ENCODE measurements around the gene GNAI3. TPM values are rescaled to one million over a fixed set of nuclear protein-coding genes. Genes with fewer than 3 reads are reported as not detected.

The GNAI3 gene
- total RNA-seq, 6 donors from 2014 or later, result 2.2 to 9.0 (median 6.0) TPM

DNA sequence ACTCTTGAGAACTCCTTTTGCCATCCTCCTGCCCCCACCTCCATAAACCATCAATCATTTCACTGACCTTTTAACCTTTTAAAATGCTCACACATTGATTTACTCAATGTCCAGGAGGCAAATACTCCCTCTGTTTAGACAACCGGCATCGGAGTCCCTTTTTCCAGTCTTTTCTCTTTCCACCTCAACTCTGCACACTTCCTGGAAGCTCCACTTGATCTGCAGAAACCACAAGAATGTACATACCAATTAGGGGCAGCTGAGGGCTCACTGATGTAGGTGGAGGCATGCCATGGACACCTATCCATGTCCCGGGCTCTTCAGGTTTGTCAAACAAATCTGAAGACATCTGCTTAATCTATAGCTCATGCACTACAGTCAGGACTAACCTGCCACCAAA is 33.6 kb upstream of the GNAI3 start:
- Histone ChIP-seq H3K27ac (no peak overlapping the region), H3K4me3 (no peak overlapping the region), H3K4me1 (peaks cover 6 to 10% (median 9%) of the 10 kb centered on the region in 4 donors), H3K36me3 (no peaks in the 10 kb centered on the region), H3K27me3 (no peaks in the 10 kb centered on the region), H3K9me3 (no peaks in the 10 kb centered on the region)
- DNase-seq, result no peak
- WGBS, 2 donors, result 55 to 58% methylated on average over 3 of the region's 3 CpGs
- no peak for TF ChIP-seq EP300 (IDR thresholded peaks at IDR 0.05)
- TF ChIP-seq POLR2A (IDR thresholded peaks at IDR 0.05), result no peak
- TF ChIP-seq POLR2AphosphoS5 (IDR thresholded peaks at IDR 0.05), result no peak
- TF ChIP-seq, protein P1, sequence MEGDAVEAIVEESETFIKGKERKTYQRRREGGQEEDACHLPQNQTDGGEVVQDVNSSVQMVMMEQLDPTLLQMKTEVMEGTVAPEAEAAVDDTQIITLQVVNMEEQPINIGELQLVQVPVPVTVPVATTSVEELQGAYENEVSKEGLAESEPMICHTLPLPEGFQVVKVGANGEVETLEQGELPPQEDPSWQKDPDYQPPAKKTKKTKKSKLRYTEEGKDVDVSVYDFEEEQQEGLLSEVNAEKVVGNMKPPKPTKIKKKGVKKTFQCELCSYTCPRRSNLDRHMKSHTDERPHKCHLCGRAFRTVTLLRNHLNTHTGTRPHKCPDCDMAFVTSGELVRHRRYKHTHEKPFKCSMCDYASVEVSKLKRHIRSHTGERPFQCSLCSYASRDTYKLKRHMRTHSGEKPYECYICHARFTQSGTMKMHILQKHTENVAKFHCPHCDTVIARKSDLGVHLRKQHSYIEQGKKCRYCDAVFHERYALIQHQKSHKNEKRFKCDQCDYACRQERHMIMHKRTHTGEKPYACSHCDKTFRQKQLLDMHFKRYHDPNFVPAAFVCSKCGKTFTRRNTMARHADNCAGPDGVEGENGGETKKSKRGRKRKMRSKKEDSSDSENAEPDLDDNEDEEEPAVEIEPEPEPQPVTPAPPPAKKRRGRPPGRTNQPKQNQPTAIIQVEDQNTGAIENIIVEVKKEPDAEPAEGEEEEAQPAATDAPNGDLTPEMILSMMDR (IDR thresholded peaks at IDR 0.05), result no peak
- ATAC-seq (ENCODE audit: low FRiP score in 2 of 2), result no peak

DNA sequence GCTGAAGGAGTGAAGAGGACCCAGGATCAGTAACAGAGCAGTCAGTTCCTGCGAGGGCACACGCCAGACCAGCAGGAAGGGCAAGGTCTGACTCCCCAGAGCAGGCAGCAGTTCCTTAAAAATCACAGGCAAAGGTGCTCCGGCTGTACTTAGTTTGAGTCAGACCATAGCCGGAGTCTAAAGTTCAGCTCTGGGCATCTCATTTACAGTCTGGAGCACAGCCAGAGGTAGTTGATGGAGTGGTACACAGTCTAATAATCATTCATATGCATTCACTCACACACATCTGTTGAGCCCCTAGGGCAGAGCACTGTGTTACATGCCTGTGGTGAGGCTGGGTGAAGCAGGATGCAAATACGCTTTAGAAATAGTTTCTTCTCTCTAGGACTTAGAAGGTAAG is 31.5 kb upstream of the GNAI3 start:
- ATAC-seq (ENCODE audit: low FRiP score in 2 of 2), result no peak
- no peak overlapping the region for H3K27ac ChIP-seq
- no peaks in the 10 kb centered on the region for H3K4me1 ChIP-seq
- no peaks in the 10 kb centered on the region for H3K9me3 ChIP-seq
- no peaks in the 10 kb centered on the region for H3K36me3 ChIP-seq
- H3K4me3 ChIP-seq, result no peak overlapping the region
- no peak for DNase-seq
- TF ChIP-seq, protein P1 (IDR thresholded peaks at IDR 0.05), result no peak
- TF ChIP-seq POLR2A (IDR thresholded peaks at IDR 0.05) (no peak), POLR2AphosphoS5 (IDR thresholded peaks at IDR 0.05) (no peak), EP300 (IDR thresholded peaks at IDR 0.05) (no peak)
- H3K27me3 ChIP-seq, result no peaks in the 10 kb centered on the region
- WGBS, 2 donors, result 83 to 87% methylated on average over 5 of the region's 5 CpGs

DNA sequence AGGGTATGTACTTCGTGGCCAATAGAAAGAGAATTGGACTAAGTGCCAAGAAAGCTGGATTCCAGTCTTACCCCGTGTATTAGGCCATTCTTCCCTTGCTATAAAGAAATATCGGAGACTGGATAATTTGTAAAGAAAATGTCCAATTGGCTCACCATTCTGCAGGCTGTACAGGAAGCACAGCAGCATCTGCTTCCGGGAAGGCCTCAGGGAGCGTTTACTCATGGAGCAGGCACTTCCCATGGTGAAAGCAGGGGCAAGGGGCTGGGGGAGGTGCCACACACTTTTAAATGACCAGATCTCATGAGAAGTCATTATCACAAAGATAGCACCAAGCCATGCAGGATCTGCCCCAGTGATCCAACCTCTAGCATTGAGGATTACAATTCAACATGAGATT is 31.1 kb upstream of the GNAI3 start:
- Histone ChIP-seq H3K4me1 (no peaks in the 10 kb centered on the region), H3K9me3 (no peaks in the 10 kb centered on the region), H3K4me3 (no peak overlapping the region), H3K27me3 (no peaks in the 10 kb centered on the region), H3K36me3 (no peaks in the 10 kb centered on the region), H3K27ac (no peak overlapping the region)
- TF ChIP-seq POLR2A (IDR thresholded peaks at IDR 0.05) (no peak), POLR2AphosphoS5 (IDR thresholded peaks at IDR 0.05) (no peak), EP300 (IDR thresholded peaks at IDR 0.05) (no peak)
- TF ChIP-seq, protein P1 (IDR thresholded peaks at IDR 0.05), result no peak
- WGBS, 2 donors, result 86 to 87% methylated on average over 5 of the region's 5 CpGs
- ATAC-seq (ENCODE audit: low FRiP score in 2 of 2) (no peak), DNase-seq (no peak)

DNA sequence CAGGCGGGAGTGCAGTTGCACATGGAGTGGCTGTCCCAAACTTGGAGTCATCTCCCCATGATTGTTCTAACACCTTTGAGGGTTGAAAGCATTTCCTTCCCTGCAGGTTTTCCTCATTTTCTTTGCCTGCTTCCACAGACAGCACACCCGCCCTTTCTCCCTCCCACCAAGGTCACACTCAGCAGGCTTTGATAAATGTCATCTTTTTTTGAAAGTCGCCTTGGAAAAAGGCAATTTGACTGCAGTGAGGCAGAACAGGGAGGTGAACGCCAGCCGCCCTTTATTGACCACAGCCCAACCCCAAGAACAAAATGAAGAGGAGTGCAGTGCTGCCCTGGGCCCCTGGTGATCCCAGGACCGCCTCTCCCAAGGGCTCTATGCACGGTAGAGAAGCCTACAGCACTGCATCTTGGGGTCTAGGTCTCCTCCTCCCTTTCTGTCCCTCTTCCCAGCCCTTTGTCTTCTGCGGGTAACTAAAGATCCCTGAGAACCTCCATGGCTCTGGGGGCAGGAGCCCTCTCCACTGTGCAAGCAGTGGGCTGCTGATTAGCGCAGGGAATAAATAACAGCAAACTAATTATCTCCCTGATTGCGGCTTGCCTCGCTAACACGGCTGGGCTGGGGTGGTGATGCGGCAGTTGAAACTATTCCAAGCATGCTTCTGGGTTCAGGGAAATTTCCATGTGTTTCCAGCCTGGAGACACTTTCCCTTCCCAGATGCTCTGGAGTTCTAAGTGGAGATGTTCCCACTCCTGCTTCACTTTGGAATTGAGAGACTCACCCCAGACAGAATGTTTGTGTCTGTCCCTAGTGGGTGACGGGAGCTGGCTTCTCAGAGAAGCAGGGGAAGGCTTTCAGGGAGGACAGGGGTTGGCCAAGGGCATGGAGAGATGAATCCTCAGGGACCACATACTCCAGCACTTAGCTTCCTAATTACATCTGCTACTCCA is 27.1 kb upstream of the GNAI3 start:
- Histone ChIP-seq H3K9me3 (no peaks in the 10 kb centered on the region), H3K27ac (no peak overlapping the region), H3K36me3 (no peaks in the 10 kb centered on the region), H3K27me3 (no peaks in the 10 kb centered on the region), H3K4me3 (no peak overlapping the region), H3K4me1 (no peaks in the 10 kb centered on the region)
- DNase-seq (no peak), ATAC-seq (ENCODE audit: low FRiP score in 2 of 2) (no peak)
- TF ChIP-seq EP300 (IDR thresholded peaks at IDR 0.05) (no peak), POLR2A (IDR thresholded peaks at IDR 0.05) (no peak), POLR2AphosphoS5 (IDR thresholded peaks at IDR 0.05) (no peak)
- TF ChIP-seq, protein P1 (IDR thresholded peaks at IDR 0.05), result no peak
- 75 to 87% methylated on average over 14 of the region's 14 CpGs for WGBS, 2 donors

Data from upper lobe of left lung (tissue), 6 donors.